MM.1S (cell line): ENCODE results near the gene INO80.
"Not testable (repeated sequence)": the region's sequence is repeated elsewhere in the genome, so short reads cannot be mapped to it uniquely, and the experiment has no call there.

Source experiments
- DNase-seq: peaks from one replicate; pipeline ENCODE4 v3.0.0-alpha.2; 2015
- H2AFZ ChIP-seq: fragments of 300-600 bp; sonication (generic); 2 replicates; pipeline ENCODE4 v1.6.0; 2016; ENCODE audit warnings: antibody characterized with exemption, low read length
- H3F3A ChIP-seq: fragments of 300-600 bp; sonication (generic); 2 replicates; pipeline ENCODE4 v1.6.1; 2016; ENCODE audit warnings: mild to moderate bottlenecking, antibody characterized with exemption, low read length, moderate library complexity, mixed read lengths; ENCODE audit not compliant: insufficient read depth
- H3K27ac ChIP-seq: fragments of 300-600 bp; sonication (generic); 2 replicates; pipeline ENCODE4 v1.5.1; 2016; ENCODE audit warnings: mild to moderate bottlenecking, low read length
- H3K27me3 ChIP-seq: fragments of 300-600 bp; sonication (generic); replicated peaks from 2 replicates; pipeline ENCODE4 v1.6.0; 2016; ENCODE audit warnings: low read length; ENCODE audit not compliant: insufficient read depth
- H3K36me3 ChIP-seq: fragments of 300-600 bp; sonication (generic); replicated peaks from 2 replicates; pipeline ENCODE4 v1.6.1; 2016; ENCODE audit warnings: mild to moderate bottlenecking, low read length, mixed read lengths; ENCODE audit not compliant: insufficient read depth
- H3K4me1 ChIP-seq: fragments of 300-600 bp; sonication (generic); 2 replicates; pipeline ENCODE4 v1.6.1; 2016; ENCODE audit warnings: low read length, mixed read lengths
- H3K4me2 ChIP-seq: fragments of 300-600 bp; sonication (generic); 2 replicates; pipeline ENCODE4 v1.6.0; 2016; ENCODE audit warnings: low read depth, low read length
- H3K4me3 ChIP-seq: fragments of 300-600 bp; sonication (generic); 2 replicates; pipeline ENCODE4 v1.5.1; 2016; ENCODE audit warnings: low read length, mixed read lengths
- H3K79me2 ChIP-seq: fragments of 300-600 bp; sonication (generic); 2 replicates; pipeline ENCODE4 v1.6.1; 2016; ENCODE audit warnings: mixed run types, low read length, mixed read lengths
- H3K9ac ChIP-seq: fragments of 300-600 bp; sonication (generic); 2 replicates; pipeline ENCODE4 v1.6.1; 2016; ENCODE audit warnings: low read length, mixed read lengths
- H3K9me2 ChIP-seq: fragments of 300-600 bp; sonication (generic); replicated peaks from 2 replicates; pipeline ENCODE4 v1.6.1; 2016; ENCODE audit warnings: mild to moderate bottlenecking, low read length, mixed read lengths; ENCODE audit not compliant: insufficient read depth
- H3K9me3 ChIP-seq: fragments of 300-600 bp; sonication (generic); replicated peaks from 2 replicates; pipeline ENCODE4 v1.6.1; 2016; ENCODE audit warnings: mild to moderate bottlenecking, low read length, mixed read lengths; ENCODE audit not compliant: insufficient read depth
- H4K20me1 ChIP-seq: fragments of 300-600 bp; sonication (generic); 2 replicates; pipeline ENCODE4 v1.6.1; 2016; ENCODE audit warnings: mild to moderate bottlenecking, low read length, moderate library complexity, mixed read lengths; ENCODE audit not compliant: insufficient read depth
- CTCF ChIP-seq: fragments of 300-600 bp; sonication (generic); IDR thresholded peaks from 2 replicates; pipeline ENCODE4 v1.5.1; 2016; ENCODE audit warnings: antibody characterized with exemption, low read length, mixed read lengths
- EZH2 ChIP-seq: fragments of 300-600 bp; sonication (generic); optimal IDR thresholded peaks from 2 replicates; pipeline ENCODE3; 2017; ENCODE audit warnings: low read depth, mild to moderate bottlenecking, antibody characterized with exemption, low read length, mixed read lengths
- EZH2phosphoT487 ChIP-seq: fragments of 300-600 bp; sonication (generic); IDR thresholded peaks from 2 replicates; pipeline ENCODE4 v1.6.1; 2018; ENCODE audit warnings: antibody characterized with exemption, low read length

INO80 gene

DNA sequence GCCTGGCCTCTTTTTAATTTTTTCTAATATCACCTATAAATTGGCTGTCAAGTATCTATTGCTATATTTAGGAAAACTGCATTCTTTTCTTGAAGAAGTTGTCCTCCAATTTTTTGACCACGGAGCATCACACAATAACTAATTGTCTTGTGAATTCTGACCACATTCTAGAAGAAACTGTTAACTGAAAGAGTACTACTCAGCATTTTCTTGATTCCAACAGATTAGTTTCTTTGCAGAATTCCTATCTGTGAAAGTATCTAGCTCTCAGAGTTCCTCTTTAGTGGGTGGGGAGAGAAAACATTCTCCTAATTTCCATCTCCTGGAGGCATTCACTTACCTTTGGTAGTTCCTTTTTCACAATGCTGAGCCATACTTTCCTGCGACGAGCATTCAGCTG is 31.1 kb downstream of the INO80 start:
- no peak for DNase-seq
- Histone ChIP-seq H3K9me2 (no peaks in the 10 kb centered on the region), H4K20me1 (no peaks in the 10 kb centered on the region), H2AFZ (no peak overlapping the region), H3K4me1 (peaks cover 14% of the 10 kb centered on the region), H3K27me3 (no peaks in the 10 kb centered on the region), H3F3A (0 out of 2 replicates have a peak, but pooled peaks cover 4% of the 10 kb centered on the region), H3K27ac (no peak overlapping the region), H3K9me3 (no peaks in the 10 kb centered on the region), H3K4me3 (no peak overlapping the region), H3K9ac (no peak overlapping the region), H3K36me3 (peaks cover 8% of the 10 kb centered on the region), H3K4me2 (no peak overlapping the region), H3K79me2 (peaks cover 13% of the 10 kb centered on the region; the same call in 1 of the 2 replicates)
- TF ChIP-seq EZH2: no peak
- no peak for TF ChIP-seq CTCF
- no peak for TF ChIP-seq EZH2phosphoT487

DNA sequence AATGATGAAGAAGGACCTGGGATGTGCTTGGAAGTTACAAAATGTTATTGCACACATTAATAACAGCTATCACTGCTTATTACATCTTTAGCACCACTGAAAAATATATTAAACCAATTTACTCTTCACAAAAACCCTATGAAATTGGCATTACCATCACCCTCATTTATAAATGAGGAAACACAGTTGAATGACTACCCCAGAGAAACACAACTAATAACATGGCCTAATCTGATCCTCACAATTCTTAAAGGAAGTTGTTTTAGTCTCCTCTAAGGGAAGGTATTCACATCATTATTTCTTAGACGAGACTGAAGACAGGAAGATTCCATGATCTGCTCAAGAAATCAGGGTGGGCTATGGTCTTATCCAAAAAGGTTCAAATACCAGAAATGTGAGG is 35.9 kb downstream of the INO80 start:
- Histone ChIP-seq H3K9ac (no peak overlapping the region), H3K4me1 (no peaks in the 10 kb centered on the region), H3K4me3 (no peak overlapping the region), H3K36me3 (peaks cover 3% of the 10 kb centered on the region), H3K9me2 (no peaks in the 10 kb centered on the region), H2AFZ (no peak overlapping the region), H3F3A (no peaks in the 10 kb centered on the region), H3K79me2 (peaks cover 4% of the 10 kb centered on the region), H3K27me3 (no peaks in the 10 kb centered on the region), H3K9me3 (no peaks in the 10 kb centered on the region), H3K27ac (no peak overlapping the region), H4K20me1 (no peaks in the 10 kb centered on the region), H3K4me2 (no peak overlapping the region)
- TF ChIP-seq EZH2 (no peak), EZH2phosphoT487 (no peak), CTCF (no peak)
- DNase-seq: no peak

GRCh38 chr15:41079717-41080116 is 36.4 kb downstream of the INO80 start:
- DNase-seq: no peak

GRCh38 chr15:41078879-41079278 is 37.2 kb downstream of the INO80 start:
- not testable (repeated sequence) for H3K27ac ChIP-seq, H3K4me1 ChIP-seq, H3F3A ChIP-seq, H3K4me2 ChIP-seq, H2AFZ ChIP-seq, H3K4me3 ChIP-seq, H4K20me1 ChIP-seq, H3K9me2 ChIP-seq, DNase-seq, H3K36me3 ChIP-seq, H3K9me3 ChIP-seq, H3K27me3 ChIP-seq, H3K79me2 ChIP-seq, H3K9ac ChIP-seq

More at GRCh38 chr15:41079717-41080116, 36.4 kb downstream of the INO80 start:
- H3K79me2 ChIP-seq: peaks cover 4% of the 10 kb centered on the region
- H3K4me3 ChIP-seq: no peak overlapping the region
- no peaks in the 10 kb centered on the region for H3K9me3 ChIP-seq
- no peaks in the 10 kb centered on the region for H3K4me1 ChIP-seq
- H2AFZ ChIP-seq: no peak overlapping the region
- H4K20me1 ChIP-seq: no peaks in the 10 kb centered on the region
- no peak overlapping the region for H3K27ac ChIP-seq
- H3K36me3 ChIP-seq: peaks cover 3% of the 10 kb centered on the region
- no peaks in the 10 kb centered on the region for H3K9me2 ChIP-seq
- H3F3A ChIP-seq: no peaks in the 10 kb centered on the region
- no peak overlapping the region for H3K9ac ChIP-seq
- no peak overlapping the region for H3K4me2 ChIP-seq
- no peaks in the 10 kb centered on the region for H3K27me3 ChIP-seq
- TF ChIP-seq EZH2 (no peak), CTCF (no peak), EZH2phosphoT487 (no peak)
